ENCODE measurements around the gene PPP1R12B.

Gene PPP1R12B

DNA sequence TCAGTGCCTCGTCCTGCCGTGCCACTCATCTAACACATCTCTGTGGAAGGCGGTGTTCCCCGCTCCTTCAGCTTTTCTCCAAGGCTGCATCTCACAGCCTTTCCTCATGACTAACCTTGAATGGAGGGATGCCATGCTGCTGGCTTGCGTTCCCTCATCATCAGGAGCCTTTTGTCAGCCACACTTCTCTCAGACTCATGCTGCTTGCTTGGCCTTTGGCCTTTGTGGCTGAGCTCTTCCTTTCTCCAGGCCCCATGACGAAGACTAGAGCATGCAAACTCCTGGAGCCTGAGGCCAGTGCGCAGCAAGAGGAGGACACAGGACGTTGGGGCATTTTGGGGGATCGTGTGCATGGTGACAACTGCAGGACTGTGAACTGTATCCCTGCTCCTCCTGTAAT lies 291.0 kb downstream of the PPP1R12B start:
- no peak for DNase-seq

DNA sequence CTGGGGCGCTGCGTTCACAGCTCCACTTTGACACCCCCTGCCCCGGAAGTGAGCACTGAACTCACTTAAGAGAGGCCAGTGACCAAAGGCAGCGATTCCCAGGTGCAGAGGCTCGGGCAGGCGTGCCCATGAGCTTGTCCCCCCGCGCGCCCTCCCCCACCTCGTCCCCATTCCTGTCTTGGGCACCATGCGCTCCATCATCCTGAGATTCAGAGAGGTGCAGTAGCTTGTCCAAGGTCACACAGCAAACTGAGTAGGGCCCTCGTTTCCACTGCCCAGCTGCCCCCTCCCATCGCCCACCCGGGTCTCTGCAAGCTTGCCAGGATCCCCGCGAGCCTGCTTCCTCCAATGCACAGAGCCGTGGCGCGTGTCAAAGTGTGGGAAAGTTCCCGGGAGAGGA lies 293.7 kb downstream of the PPP1R12B start:
- no peak for DNase-seq

Data from GOT3 (cell line).